ENCODE measurements around the gene MELK. TPM values are rescaled to one million over a fixed set of nuclear protein-coding genes. Genes with fewer than 3 reads are reported as not detected.
A peak's percentile ranks its signal among the peaks of the same experiment; 100 is the strongest.

The MELK gene
- total RNA-seq, 1 donor from 2014 or later = 1.2 TPM

DNA sequence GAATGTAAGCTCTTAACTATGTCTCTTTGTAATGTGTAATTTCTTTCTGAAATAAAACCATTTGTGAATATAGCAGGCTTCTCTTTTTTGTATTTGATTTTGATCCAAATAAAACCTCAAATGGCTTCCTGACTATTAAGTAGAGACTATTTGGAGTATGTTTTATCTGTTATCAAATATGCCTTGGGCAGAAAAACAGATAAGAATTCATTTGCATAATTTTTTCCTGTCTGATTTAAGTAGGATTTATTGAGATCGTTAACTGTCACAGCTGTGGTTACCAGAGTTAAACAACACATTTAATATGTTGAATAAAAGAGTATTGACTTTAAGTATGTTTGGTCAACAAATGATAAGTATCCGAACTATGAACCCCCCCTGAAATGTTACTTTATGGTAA lies 104.9 kb downstream of the MELK start:
- intact Hi-C loops (cut with micrococcal nuclease) = no loop called here
- CTCF ChIA-PET = no interaction called here
- TF ChIP-seq CTCF (IDR thresholded peaks at IDR 0.05) = no peak
- H3K9me3 Mint-ChIP-seq = no peaks in the 10 kb centered on the region
- no peak overlapping the region for H3K27ac Mint-ChIP-seq
- peaks cover 2% of the 10 kb centered on the region for H3K4me1 Mint-ChIP-seq
- ATAC-seq (ENCODE audit: low read depth) = no peak
- H3K27me3 Mint-ChIP-seq = no peaks in the 10 kb centered on the region
- POLR2A ChIA-PET = no interaction called here
- DNase-seq = no peak
- H3K36me3 Mint-ChIP-seq (ENCODE audit: low read depth) = no peaks in the 10 kb centered on the region
- no peak overlapping the region for H3K4me3 Mint-ChIP-seq

- Mint-ChIP-seq H3K27me3 (no peaks in the 10 kb centered on the region), H3K27ac (no peak overlapping the region), H3K4me1 (peaks cover 2% of the 10 kb centered on the region), H3K36me3 (ENCODE audit: low read depth) (no peaks in the 10 kb centered on the region), H3K9me3 (peaks cover 6% of the 10 kb centered on the region), H3K4me3 (no peak overlapping the region)
- no peak for TF ChIP-seq CTCF (IDR thresholded peaks at IDR 0.05)
- POLR2A ChIA-PET = interaction anchor here (0.6 kb wide), 1 partner anchor 365 kb away, joined by 7 read pairs; no protein-coding TSS in a partner anchor
- no peak for ATAC-seq (ENCODE audit: low read depth)
- DNase-seq = no peak
- CTCF ChIA-PET = no interaction called here
- intact Hi-C loops (cut with micrococcal nuclease) = no loop called here
Measured at GRCh38 chr9:36679710-36680109, 107.0 kb downstream of the MELK start.

DNA sequence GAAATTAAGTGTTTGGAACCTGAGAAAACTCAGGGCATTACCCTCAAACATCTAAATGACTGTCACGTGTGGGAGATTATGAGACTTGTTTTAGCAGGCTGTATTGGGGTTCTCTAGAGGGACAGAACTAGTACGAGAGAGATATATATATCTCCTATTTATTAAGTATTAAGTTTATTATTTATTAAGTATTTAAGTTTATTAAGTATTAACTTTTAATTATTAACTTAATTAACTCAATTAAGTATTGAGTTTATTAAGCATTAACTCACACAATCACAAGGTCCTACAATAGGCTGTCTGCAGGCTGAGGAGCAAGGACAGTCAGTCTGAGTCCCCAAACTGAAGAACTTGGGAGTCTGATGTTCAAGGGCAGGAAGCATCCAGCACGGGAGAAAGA lies 113.8 kb downstream of the MELK start:
- H3K36me3 Mint-ChIP-seq (ENCODE audit: low read depth) = no peaks in the 10 kb centered on the region
- POLR2A ChIA-PET = interaction anchor here (0.6 kb wide), 1 partner anchor 870 kb away, joined by 6 read pairs; no protein-coding TSS in a partner anchor
- no peak for TF ChIP-seq CTCF (IDR thresholded peaks at IDR 0.05)
- no peak for DNase-seq
- H3K4me1 Mint-ChIP-seq = peaks cover 15% of the 10 kb centered on the region
- ATAC-seq (ENCODE audit: low read depth) = no peak
- H3K4me3 Mint-ChIP-seq = no peak overlapping the region
- CTCF ChIA-PET = no interaction called here
- intact Hi-C loops (cut with micrococcal nuclease) = no loop called here
- H3K27me3 Mint-ChIP-seq = no peaks in the 10 kb centered on the region
- peaks cover 6% of the 10 kb centered on the region for H3K9me3 Mint-ChIP-seq
- no peak overlapping the region for H3K27ac Mint-ChIP-seq

DNA sequence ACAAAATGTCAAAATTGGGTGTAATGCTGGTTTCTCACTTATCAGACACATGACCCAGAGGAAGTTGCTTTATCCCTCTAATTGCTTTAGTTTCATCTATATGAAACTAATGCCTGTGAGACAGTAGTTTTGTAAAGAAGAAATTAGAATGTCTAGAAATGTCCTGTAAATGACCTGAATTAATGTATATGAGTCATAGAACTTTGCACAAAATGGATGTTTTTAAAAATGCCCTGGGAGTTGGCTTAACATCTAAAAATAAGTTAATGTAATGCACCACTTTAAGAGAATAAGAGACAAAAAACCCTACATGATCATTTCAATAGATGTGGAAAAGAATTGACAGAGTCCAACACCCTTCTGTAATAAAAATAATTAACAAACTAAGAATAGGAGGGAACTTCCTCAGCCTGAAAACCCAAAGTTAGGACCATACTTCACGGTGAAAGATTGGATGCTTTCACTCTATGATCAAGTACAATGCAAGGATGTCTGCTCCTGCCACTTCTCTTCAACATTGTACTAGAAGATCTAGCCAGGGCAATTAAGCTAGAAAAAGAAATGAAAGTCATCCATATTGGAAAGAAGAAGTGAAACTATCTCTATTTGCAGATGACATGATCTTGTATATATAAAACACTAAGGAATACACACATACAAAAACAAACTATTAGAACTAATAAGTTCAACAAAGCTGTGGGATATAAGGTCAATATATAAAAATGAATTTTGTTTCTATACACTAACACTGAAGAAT lies 117.9 kb downstream of the MELK start:
- Mint-ChIP-seq H3K4me3 (no peak overlapping the region), H3K27ac (no peak overlapping the region), H3K36me3 (ENCODE audit: low read depth) (no peaks in the 10 kb centered on the region), H3K9me3 (no peaks in the 10 kb centered on the region), H3K4me1 (peaks cover 15% of the 10 kb centered on the region), H3K27me3 (no peaks in the 10 kb centered on the region)
- ChIA-PET CTCF (no interaction called here), POLR2A (no interaction called here)
- DNase-seq (no peak), ATAC-seq (ENCODE audit: low read depth) (peak; percentile 37)
- no peak for TF ChIP-seq CTCF (IDR thresholded peaks at IDR 0.05)
- intact Hi-C loops (cut with micrococcal nuclease) = no loop called here

DNA sequence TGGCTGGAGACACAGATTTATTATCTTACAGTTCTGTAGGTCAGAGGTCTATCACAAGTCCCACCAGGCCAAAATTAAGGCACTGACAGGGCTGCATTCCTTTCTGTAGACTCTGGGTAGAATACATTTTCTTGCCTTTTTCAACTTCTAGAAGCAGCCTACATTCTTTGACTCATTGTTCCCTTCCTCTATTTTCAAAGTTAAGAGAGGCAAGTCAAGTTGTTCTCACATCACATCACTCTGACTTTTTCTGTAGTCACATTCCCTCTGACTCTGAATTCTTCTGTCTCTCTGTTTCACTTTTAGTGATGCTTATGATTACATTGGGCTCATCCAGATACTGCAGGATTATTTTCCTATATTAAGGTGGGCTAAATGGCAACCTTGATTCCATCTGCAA lies 119.0 kb downstream of the MELK start:
- ChIA-PET CTCF (no interaction called here), POLR2A (no interaction called here)
- DNase-seq (no peak), ATAC-seq (ENCODE audit: low read depth) (no peak)
- no peak for TF ChIP-seq CTCF (IDR thresholded peaks at IDR 0.05)
- Mint-ChIP-seq H3K36me3 (ENCODE audit: low read depth) (no peaks in the 10 kb centered on the region), H3K4me3 (no peak overlapping the region), H3K9me3 (no peaks in the 10 kb centered on the region), H3K27ac (no peak overlapping the region), H3K27me3 (no peaks in the 10 kb centered on the region), H3K4me1 (peaks cover 15% of the 10 kb centered on the region)
- intact Hi-C loops (cut with micrococcal nuclease) = no loop called here

Measured in activated B cell treated with CpG ODN at 0.5 μM for 24 hours (primary cell).